NCI-H146 treated with DMSO at 0.1 percent for 48 hours (cell line): ENCODE results near the gene C1QTNF8.

Experiments
- DNase-seq: peaks from one replicate; lab custom pipeline; 2025; ENCODE audit not compliant: unreplicated experiment; lab: John Stamatoyannopoulos, UW

The C1QTNF8 gene

GRCh38 chr16:1079786-1080525, 16.1 kb downstream of the C1QTNF8 start:
- no peak for DNase-seq

- DNase-seq = no peak
These were observed 16.7 kb downstream of the C1QTNF8 start for GRCh38 chr16:1079341-1079740.

- DNase-seq = peak; percentile 5
These were observed 17.4 kb downstream of the C1QTNF8 start for GRCh38 chr16:1078579-1079021.

GRCh38 chr16:1077877-1078578, 18.0 kb downstream of the C1QTNF8 start:
- DNase-seq = no peak

GRCh38 chr16:1076801-1077576, 19.1 kb downstream of the C1QTNF8 start:
- no peak for DNase-seq

GRCh38 chr16:1075546-1075945, 20.5 kb downstream of the C1QTNF8 start:
- no peak for DNase-seq

- no peak for DNase-seq
These were observed 21.7 kb downstream of the C1QTNF8 start for GRCh38 chr16:1074379-1074649.

- DNase-seq = no peak
These were observed 22.3 kb downstream of the C1QTNF8 start for GRCh38 chr16:1073566-1074378.

- no peak for DNase-seq
These were observed 22.8 kb downstream of the C1QTNF8 start for GRCh38 chr16:1073262-1073558.

- no peak for DNase-seq
These were observed 23.4 kb downstream of the C1QTNF8 start, which contains the start of gene SSTR5 for GRCh38 chr16:1072526-1073261. Gene SSTR5, plus strand, starts transcription at chr16:1072747. Its CDS starts 6,122 bp downstream, at chr16:1078869.

- DNase-seq = no peak
These were observed 24.4 kb downstream of the C1QTNF8 start for GRCh38 chr16:1071561-1072225.

- no peak for DNase-seq
These were observed 25.1 kb downstream of the C1QTNF8 start for GRCh38 chr16:1070864-1071408.

- DNase-seq = no peak
These were observed 25.8 kb downstream of the C1QTNF8 start for GRCh38 chr16:1070084-1070863.

GRCh38 chr16:1069154-1069553, 26.9 kb downstream of the C1QTNF8 start:
- DNase-seq = no peak

- no peak for DNase-seq
These were observed 27.6 kb downstream of the C1QTNF8 start for GRCh38 chr16:1068451-1068850.

GRCh38 chr16:1067629-1068028, 28.4 kb downstream of the C1QTNF8 start:
- no peak for DNase-seq

- DNase-seq = no peak
These were observed 29.4 kb downstream of the C1QTNF8 start for GRCh38 chr16:1066584-1067172.

- DNase-seq = no peak
These were observed 30.4 kb downstream of the C1QTNF8 start for GRCh38 chr16:1065469-1066128.
